HEK293 (cell line): ENCODE data around the gene IDUA.

ENCODE experiments used
- CTCF ChIA-PET: fragments of 350-600 bp; formaldehyde crosslinking; extraction: SDS; loops from one replicate; lab custom pipeline; 2021; ENCODE audit warnings: antibody characterized with exemption; lab: Yijun Ruan, JAX
- POLR2A ChIA-PET: fragments of 300-600 bp; formaldehyde crosslinking; extraction: SDS; loops from one replicate; lab custom pipeline; 2020; ENCODE audit warnings: antibody characterized with exemption, inconsistent platforms; lab: Yijun Ruan, JAX
- H3K27ac ChIP-seq: fragments of 200-500 bp; sonication (Bioruptor generic); 2 replicates; pipeline ENCODE4 v1.5.1; 2014; ENCODE audit warnings: low read depth, low read length, control low read depth, inconsistent platforms; ENCODE audit errors: extremely low read depth
- H3K36me3 ChIP-seq, 2 experiments: fragments of 200-500 bp in 1 of 2; sonication (Bioruptor generic) in 1 of 2; 1 replicate in 1 of 2; 2 replicates in 1 of 2; pipeline ENCODE4 v1.5.1; 2014 to 2017; ENCODE audit warnings: inconsistent platforms in 2 of 2, low read length in 2 of 2; ENCODE audit not compliant: control insufficient read depth in 2 of 2, insufficient read depth in 1 of 2
- H3K4me1 ChIP-seq: fragments of 200-500 bp; sonication (Bioruptor generic); 2 replicates; pipeline ENCODE4 v1.5.1; 2014; ENCODE audit warnings: mild to moderate bottlenecking, low read length, inconsistent platforms; ENCODE audit not compliant: control insufficient read depth, insufficient read depth
- H3K4me3 ChIP-seq: 2 replicates; pipeline ENCODE4 v1.5.1; 2011; ENCODE audit warnings: low read depth, mild to moderate bottlenecking, control low read depth, low read length, moderate library complexity
- H3K9me3 ChIP-seq: fragments of 200-500 bp; sonication (Bioruptor generic); 2 replicates; pipeline ENCODE4 v1.5.1; 2014; ENCODE audit warnings: low read depth, low read length, inconsistent platforms; ENCODE audit not compliant: control insufficient read depth, insufficient read depth
- BCL11B ChIP-seq: fragments of 450-650 bp; formaldehyde crosslinking; IDR thresholded peaks from 2 replicates; pipeline ENCODE4 v1.5.1; 2016; ENCODE audit warnings: low read depth, missing biosample characterization, missing genetic modification characterization
- KLF7 ChIP-seq: fragments of 450-650 bp; formaldehyde crosslinking; IDR thresholded peaks from 2 replicates; pipeline ENCODE4 v1.5.1; 2016; ENCODE audit warnings: missing biosample characterization, missing genetic modification characterization, borderline replicate concordance
- MEIS1 ChIP-seq: sonication (generic); formaldehyde crosslinking; IDR thresholded peaks from 2 replicates; pipeline ENCODE4 v1.8.1; 2022; ENCODE audit warnings: missing genetic modification reagents, mild to moderate bottlenecking, borderline replicate concordance
- REST ChIP-seq: fragments of 450-650 bp; formaldehyde crosslinking; IDR thresholded peaks from 2 replicates; pipeline ENCODE4 v1.5.1; 2016; ENCODE audit warnings: missing biosample characterization, missing genetic modification characterization
- SCRT2 ChIP-seq: fragments of 450-650 bp; formaldehyde crosslinking; IDR thresholded peaks from 2 replicates; pipeline ENCODE4 v1.5.1; 2016; ENCODE audit warnings: missing biosample characterization, missing genetic modification characterization
- ZBTB1 ChIP-seq: fragments of 450-650 bp; formaldehyde crosslinking; IDR thresholded peaks from 2 replicates; pipeline ENCODE4 v1.5.1; 2016; ENCODE audit warnings: missing biosample characterization, missing genetic modification characterization
- ZFP69B ChIP-seq: fragments of 450-650 bp; formaldehyde crosslinking; IDR thresholded peaks from 2 replicates; pipeline ENCODE4 v1.5.1; 2016; ENCODE audit warnings: missing biosample characterization, missing genetic modification characterization
- ZNF132 ChIP-seq: fragments of 450-650 bp; formaldehyde crosslinking; IDR thresholded peaks from 2 replicates; pipeline ENCODE4 v1.5.1; 2017; ENCODE audit warnings: missing biosample characterization, missing genetic modification characterization, borderline replicate concordance
- ZNF169 ChIP-seq: fragments of 450-650 bp; formaldehyde crosslinking; IDR thresholded peaks from 2 replicates; pipeline ENCODE4 v1.5.1; 2016; ENCODE audit warnings: missing biosample characterization, missing genetic modification characterization
- ZNF433 ChIP-seq: fragments of 450-650 bp; formaldehyde crosslinking; IDR thresholded peaks from 2 replicates; pipeline ENCODE4 v1.5.1; 2016; ENCODE audit warnings: missing biosample characterization, missing genetic modification characterization, low read depth
- ZNF561 ChIP-seq: fragments of 450-650 bp; IDR thresholded peaks from 2 replicates; pipeline ENCODE4 v1.5.1; 2018; ENCODE audit warnings: missing biosample characterization, missing genetic modification characterization, borderline replicate concordance
- ZNF600 ChIP-seq: fragments of 450-650 bp; formaldehyde crosslinking; IDR thresholded peaks from 2 replicates; pipeline ENCODE4 v1.5.1; 2016; ENCODE audit warnings: missing biosample characterization, missing genetic modification characterization
- ZNF623 ChIP-seq: fragments of 450-650 bp; formaldehyde crosslinking; IDR thresholded peaks from 2 replicates; pipeline ENCODE4 v1.5.1; 2016; ENCODE audit warnings: missing biosample characterization, missing genetic modification characterization
- ZNF629 ChIP-seq: fragments of 450-650 bp; formaldehyde crosslinking; IDR thresholded peaks from 2 replicates; pipeline ENCODE4 v1.5.1; 2017; ENCODE audit warnings: missing biosample characterization, missing genetic modification characterization
- TF ChIP-seq, protein P1 (sequence below): fragments of 450-650 bp; formaldehyde crosslinking; IDR thresholded peaks from 2 replicates; pipeline ENCODE4 v1.5.1; 2017; ENCODE audit warnings: missing biosample characterization, missing genetic modification characterization
- TF ChIP-seq, protein P2 (sequence below): fragments of 450-650 bp; formaldehyde crosslinking; conservative IDR thresholded peaks from 2 replicates; pipeline ENCODE4 v1.5.1; 2016; ENCODE audit warnings: low read depth, missing biosample characterization, missing genetic modification characterization
- TF ChIP-seq, protein P3 (sequence below): fragments of 450-650 bp; formaldehyde crosslinking; IDR thresholded peaks from 2 replicates; pipeline ENCODE4 v1.5.1; 2016; ENCODE audit warnings: missing biosample characterization, missing genetic modification characterization

Gene IDUA

GRCh38 chr4:1048773-1049590, 62.1 kb downstream of the IDUA start:
- no peaks in the 10 kb centered on the region for H3K9me3 ChIP-seq
- no peak for TF ChIP-seq MEIS1
- ChIA-PET CTCF (no interaction called here), POLR2A (interaction anchor here (0.5 kb wide), 1 partner anchor 25 kb away, joined by 3 read pairs; no protein-coding TSS in a partner anchor)
- H3K27ac ChIP-seq, result no peak overlapping the region
- no peak overlapping the region for H3K4me3 ChIP-seq
- no peaks in the 10 kb centered on the region for H3K36me3 ChIP-seq
- H3K4me1 ChIP-seq, result no peaks in the 10 kb centered on the region

GRCh38 chr4:1049591-1049905, 62.7 kb downstream of the IDUA start:
- ChIA-PET POLR2A (no interaction called here), CTCF (no interaction called here)
- H3K4me1 ChIP-seq, result no peaks in the 10 kb centered on the region
- H3K27ac ChIP-seq, result no peak overlapping the region
- TF ChIP-seq KLF7 (tag by site-specific recombination) (no peak), ZBTB1 (tag by site-specific recombination) (no peak), ZNF629 (no peak), ZFP69B (tag by site-specific recombination) (no peak)
- TF ChIP-seq, protein P1, sequence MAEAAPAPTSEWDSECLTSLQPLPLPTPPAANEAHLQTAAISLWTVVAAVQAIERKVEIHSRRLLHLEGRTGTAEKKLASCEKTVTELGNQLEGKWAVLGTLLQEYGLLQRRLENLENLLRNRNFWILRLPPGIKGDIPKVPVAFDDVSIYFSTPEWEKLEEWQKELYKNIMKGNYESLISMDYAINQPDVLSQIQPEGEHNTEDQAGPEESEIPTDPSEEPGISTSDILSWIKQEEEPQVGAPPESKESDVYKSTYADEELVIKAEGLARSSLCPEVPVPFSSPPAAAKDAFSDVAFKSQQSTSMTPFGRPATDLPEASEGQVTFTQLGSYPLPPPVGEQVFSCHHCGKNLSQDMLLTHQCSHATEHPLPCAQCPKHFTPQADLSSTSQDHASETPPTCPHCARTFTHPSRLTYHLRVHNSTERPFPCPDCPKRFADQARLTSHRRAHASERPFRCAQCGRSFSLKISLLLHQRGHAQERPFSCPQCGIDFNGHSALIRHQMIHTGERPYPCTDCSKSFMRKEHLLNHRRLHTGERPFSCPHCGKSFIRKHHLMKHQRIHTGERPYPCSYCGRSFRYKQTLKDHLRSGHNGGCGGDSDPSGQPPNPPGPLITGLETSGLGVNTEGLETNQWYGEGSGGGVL, result no peak
- H3K36me3 ChIP-seq, result no peaks in the 10 kb centered on the region
- no peak overlapping the region for H3K4me3 ChIP-seq
- H3K9me3 ChIP-seq, result no peaks in the 10 kb centered on the region

GRCh38 chr4:1050486-1051213, 63.8 kb downstream of the IDUA start:
- TF ChIP-seq, protein P2, sequence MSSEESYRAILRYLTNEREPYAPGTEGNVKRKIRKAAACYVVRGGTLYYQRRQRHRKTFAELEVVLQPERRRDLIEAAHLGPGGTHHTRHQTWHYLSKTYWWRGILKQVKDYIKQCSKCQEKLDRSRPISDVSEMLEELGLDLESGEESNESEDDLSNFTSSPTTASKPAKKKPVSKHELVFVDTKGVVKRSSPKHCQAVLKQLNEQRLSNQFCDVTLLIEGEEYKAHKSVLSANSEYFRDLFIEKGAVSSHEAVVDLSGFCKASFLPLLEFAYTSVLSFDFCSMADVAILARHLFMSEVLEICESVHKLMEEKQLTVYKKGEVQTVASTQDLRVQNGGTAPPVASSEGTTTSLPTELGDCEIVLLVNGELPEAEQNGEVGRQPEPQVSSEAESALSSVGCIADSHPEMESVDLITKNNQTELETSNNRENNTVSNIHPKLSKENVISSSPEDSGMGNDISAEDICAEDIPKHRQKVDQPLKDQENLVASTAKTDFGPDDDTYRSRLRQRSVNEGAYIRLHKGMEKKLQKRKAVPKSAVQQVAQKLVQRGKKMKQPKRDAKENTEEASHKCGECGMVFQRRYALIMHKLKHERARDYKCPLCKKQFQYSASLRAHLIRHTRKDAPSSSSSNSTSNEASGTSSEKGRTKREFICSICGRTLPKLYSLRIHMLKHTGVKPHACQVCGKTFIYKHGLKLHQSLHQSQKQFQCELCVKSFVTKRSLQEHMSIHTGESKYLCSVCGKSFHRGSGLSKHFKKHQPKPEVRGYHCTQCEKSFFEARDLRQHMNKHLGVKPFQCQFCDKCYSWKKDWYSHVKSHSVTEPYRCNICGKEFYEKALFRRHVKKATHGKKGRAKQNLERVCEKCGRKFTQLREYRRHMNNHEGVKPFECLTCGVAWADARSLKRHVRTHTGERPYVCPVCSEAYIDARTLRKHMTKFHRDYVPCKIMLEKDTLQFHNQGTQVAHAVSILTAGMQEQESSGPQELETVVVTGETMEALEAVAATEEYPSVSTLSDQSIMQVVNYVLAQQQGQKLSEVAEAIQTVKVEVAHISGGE (tag by site-specific recombination), result no peak
- no peak for TF ChIP-seq ZNF169 (tag by site-specific recombination)
- Histone ChIP-seq H3K9me3 (no peaks in the 10 kb centered on the region), H3K36me3 (no peaks in the 10 kb centered on the region), H3K4me3 (no peak overlapping the region), H3K4me1 (no peaks in the 10 kb centered on the region), H3K27ac (no peak overlapping the region)
- CTCF ChIA-PET, result no interaction called here
- POLR2A ChIA-PET, result no interaction called here

DNA sequence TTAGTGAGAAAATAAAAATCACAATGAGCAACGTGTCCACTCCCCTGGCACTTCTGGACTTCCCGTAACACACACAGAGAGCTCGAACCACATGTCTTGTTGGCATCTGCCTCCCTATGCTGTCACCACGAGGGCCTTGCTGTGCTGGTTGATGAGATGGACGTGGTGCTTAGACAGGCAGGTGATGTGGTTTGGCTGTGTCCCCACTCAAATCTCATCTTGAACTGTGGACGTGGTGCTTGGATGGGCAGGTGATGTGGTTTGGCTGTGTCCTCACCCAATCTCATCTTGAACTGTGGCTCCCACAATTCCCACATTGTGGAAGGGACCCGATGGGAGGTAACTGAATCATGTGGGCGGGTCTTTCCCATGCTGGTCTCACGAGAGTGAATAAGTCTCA, 64.6 kb downstream of the IDUA start:
- CTCF ChIA-PET, result interaction anchor here (0.7 kb wide), 1 partner anchor 22 kb away, joined by 4 read pairs; no protein-coding TSS in a partner anchor
- no peaks in the 10 kb centered on the region for H3K4me1 ChIP-seq
- H3K9me3 ChIP-seq, result no peaks in the 10 kb centered on the region
- no peak overlapping the region for H3K4me3 ChIP-seq
- H3K27ac ChIP-seq, result no peak overlapping the region
- POLR2A ChIA-PET, result no interaction called here
- no peaks in the 10 kb centered on the region for H3K36me3 ChIP-seq
- TF ChIP-seq, protein P3, sequence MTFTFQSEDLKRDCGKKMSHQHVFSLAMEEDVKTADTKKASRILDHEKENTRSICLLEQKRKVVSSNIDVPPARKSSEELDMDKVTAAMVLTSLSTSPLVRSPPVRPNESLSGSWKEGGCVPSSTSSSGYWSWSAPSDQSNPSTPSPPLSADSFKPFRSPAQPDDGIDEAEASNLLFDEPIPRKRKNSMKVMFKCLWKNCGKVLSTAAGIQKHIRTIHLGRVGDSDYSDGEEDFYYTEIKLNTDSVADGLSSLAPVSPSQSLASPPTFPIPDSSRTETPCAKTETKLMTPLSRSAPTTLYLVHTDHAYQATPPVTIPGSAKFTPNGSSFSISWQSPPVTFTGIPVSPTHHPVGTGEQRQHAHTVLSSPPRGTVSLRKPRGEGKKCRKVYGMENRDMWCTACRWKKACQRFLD, result no peak
- TF ChIP-seq ZNF132 (no peak), ZNF561 (tag by site-specific recombination) (no peak), SCRT2 (tag by site-specific recombination) (no peak), ZNF623 (tag by site-specific recombination) (no peak), ZNF600 (tag by site-specific recombination) (no peak), ZNF433 (tag by site-specific recombination) (no peak), REST (tag by site-specific recombination) (no peak), BCL11B (no peak)
